Stimulated activated effector memory CD8-positive, alpha-beta T cell treated with anti-CD3 and anti-CD28 coated beads, Interleukin-12 subunit alpha, Interleukin-12 subunit beta, amount 100 ng/mL, for 72 hours (primary cell): ENCODE results near the gene MT1B.
A peak's percentile ranks its signal among the peaks of the same experiment; 100 is the strongest.

Experiments
- ATAC-seq: fragments of 150-1000 bp; cut with Tn5 transposase; 2 replicates; pipeline ENCODE4 v1.10.0; 2021
- DNase-seq, 2 donors: peaks; one replicate each; pipeline ENCODE4 v3.0.0; 2021 to 2022; ENCODE audit warnings: low spot score in 2 of 2
- H3K27ac Mint-ChIP-seq: one replicate; pipeline ENCODE4 v1.8.0; 2022; ENCODE audit warnings: mild to moderate bottlenecking, mixed read lengths
- H3K36me3 Mint-ChIP-seq: one replicate; pipeline ENCODE4 v1.8.0; 2022; ENCODE audit warnings: mild to moderate bottlenecking, mixed read lengths
- H3K4me1 Mint-ChIP-seq: one replicate; pipeline ENCODE4 v1.8.0; 2022; ENCODE audit warnings: mixed read lengths
- H3K4me3 Mint-ChIP-seq: one replicate; pipeline ENCODE4 v1.8.0; 2022; ENCODE audit warnings: mild to moderate bottlenecking, mixed read lengths
- H3K9me3 Mint-ChIP-seq: one replicate; pipeline ENCODE4 v1.8.0; 2022; ENCODE audit warnings: mixed read lengths

Gene MT1B

GRCh38 chr16:56643080-56643778 lies 8.5 kb upstream of the MT1B start:
- DNase-seq = peak; percentile 59 to 86
- no peak overlapping the region for H3K27ac Mint-ChIP-seq
- no peaks in the 10 kb centered on the region for H3K36me3 Mint-ChIP-seq
- peak; percentile 100 for ATAC-seq
- H3K4me1 Mint-ChIP-seq = peaks cover 19% of the 10 kb centered on the region
- H3K9me3 Mint-ChIP-seq = no peaks in the 10 kb centered on the region
- H3K4me3 Mint-ChIP-seq = peak overlapping the region; percentile 70

- H3K4me3 Mint-ChIP-seq = peak overlapping the region; percentile 70
- no peak for DNase-seq
- no peak for ATAC-seq
- no peaks in the 10 kb centered on the region for H3K36me3 Mint-ChIP-seq
- H3K9me3 Mint-ChIP-seq = no peaks in the 10 kb centered on the region
- no peak overlapping the region for H3K27ac Mint-ChIP-seq
- H3K4me1 Mint-ChIP-seq = peaks cover 19% of the 10 kb centered on the region
Measured at GRCh38 chr16:56643833-56644232, 7.9 kb upstream of the MT1B start.

- H3K9me3 Mint-ChIP-seq = no peaks in the 10 kb centered on the region
- H3K4me1 Mint-ChIP-seq = peaks cover 19% of the 10 kb centered on the region
- no peak overlapping the region for H3K27ac Mint-ChIP-seq
- no peaks in the 10 kb centered on the region for H3K36me3 Mint-ChIP-seq
- no peak overlapping the region for H3K4me3 Mint-ChIP-seq
- ATAC-seq = no peak
- DNase-seq = no peak
Measured at GRCh38 chr16:56645311-56645710, 6.4 kb upstream of the MT1B start.

GRCh38 chr16:56645838-56646237 lies 5.8 kb upstream of the MT1B start:
- peaks cover 19% of the 10 kb centered on the region for H3K4me1 Mint-ChIP-seq
- H3K27ac Mint-ChIP-seq = no peak overlapping the region
- no peaks in the 10 kb centered on the region for H3K9me3 Mint-ChIP-seq
- ATAC-seq (no peak), DNase-seq (no peak)
- no peak overlapping the region for H3K4me3 Mint-ChIP-seq
- no peaks in the 10 kb centered on the region for H3K36me3 Mint-ChIP-seq

- H3K36me3 Mint-ChIP-seq = no peaks in the 10 kb centered on the region
- DNase-seq (no peak), ATAC-seq (no peak)
- H3K4me1 Mint-ChIP-seq = peaks cover 16% of the 10 kb centered on the region
- no peak overlapping the region for H3K4me3 Mint-ChIP-seq
- no peaks in the 10 kb centered on the region for H3K9me3 Mint-ChIP-seq
- H3K27ac Mint-ChIP-seq = no peak overlapping the region
Measured at GRCh38 chr16:56647641-56648431, 3.9 kb upstream of the MT1B start.

GRCh38 chr16:56649271-56649670 lies 2.4 kb upstream of the MT1B start:
- no peaks in the 10 kb centered on the region for H3K9me3 Mint-ChIP-seq
- ATAC-seq = no peak
- no peak overlapping the region for H3K4me3 Mint-ChIP-seq

GRCh38 chr16:56649820-56650219 lies 1.9 kb upstream of the MT1B start:
- DNase-seq = no peak
- ATAC-seq = no peak
- no peaks in the 10 kb centered on the region for H3K4me1 Mint-ChIP-seq
- H3K4me3 Mint-ChIP-seq = no peak overlapping the region
- H3K9me3 Mint-ChIP-seq = no peaks in the 10 kb centered on the region
- H3K27ac Mint-ChIP-seq = no peak overlapping the region
- H3K36me3 Mint-ChIP-seq = no peaks in the 10 kb centered on the region

More at GRCh38 chr16:56649271-56649670, 2.4 kb upstream of the MT1B start:
- no peak for DNase-seq
- H3K36me3 Mint-ChIP-seq = no peaks in the 10 kb centered on the region
- no peak overlapping the region for H3K27ac Mint-ChIP-seq
- H3K4me1 Mint-ChIP-seq = peaks cover 1% of the 10 kb centered on the region

GRCh38 chr16:56652600-56652999 lies 914 bp downstream of the MT1B start:
- Mint-ChIP-seq H3K9me3 (no peaks in the 10 kb centered on the region), H3K27ac (no peak overlapping the region), H3K4me3 (no peak overlapping the region), H3K36me3 (no peaks in the 10 kb centered on the region), H3K4me1 (no peaks in the 10 kb centered on the region)
- ATAC-seq = no peak
- no peak for DNase-seq

- H3K4me1 Mint-ChIP-seq = peaks cover 6% of the 10 kb centered on the region
- H3K27ac Mint-ChIP-seq = no peak overlapping the region
- H3K36me3 Mint-ChIP-seq = no peaks in the 10 kb centered on the region
- DNase-seq (no peak), ATAC-seq (no peak)
- H3K9me3 Mint-ChIP-seq = no peaks in the 10 kb centered on the region
- H3K4me3 Mint-ChIP-seq = no peak overlapping the region
Measured at GRCh38 chr16:56653218-56653617, 1.5 kb downstream of the MT1B start.

GRCh38 chr16:56657555-56658326 lies 6.1 kb downstream of the MT1B start, which contains the start of gene MT1F:
MT1F (plus strand) TSS chr16:56657959; CDS start chr16:56658059, 100 bp downstream.
- Mint-ChIP-seq H3K4me1 (peaks cover 17% of the 10 kb centered on the region), H3K36me3 (no peaks in the 10 kb centered on the region), H3K4me3 (peak within 1 kb of the TSS; percentile 90), H3K27ac (peak within 1 kb of the TSS; percentile 85), H3K9me3 (no peaks in the 10 kb centered on the region)
- ATAC-seq (peak; percentile 83), DNase-seq (peak; percentile 38 to 84)

- DNase-seq (no peak), ATAC-seq (no peak)
- H3K9me3 Mint-ChIP-seq = no peaks in the 10 kb centered on the region
- no peaks in the 10 kb centered on the region for H3K36me3 Mint-ChIP-seq
- peak overlapping the region; percentile 85 for H3K27ac Mint-ChIP-seq
- H3K4me3 Mint-ChIP-seq = peak overlapping the region; percentile 90
- H3K4me1 Mint-ChIP-seq = peaks cover 22% of the 10 kb centered on the region
Measured at GRCh38 chr16:56658327-56658875, 6.7 kb downstream of the MT1B start.

- DNase-seq (peak in 1 of 2 donors; percentile 57), ATAC-seq (peak; percentile 53)
- Mint-ChIP-seq H3K9me3 (no peaks in the 10 kb centered on the region), H3K4me3 (peak overlapping the region; percentile 76), H3K36me3 (no peaks in the 10 kb centered on the region), H3K4me1 (peaks cover 23% of the 10 kb centered on the region), H3K27ac (peak overlapping the region; percentile 82)
Measured at GRCh38 chr16:56662357-56663354, 11.0 kb downstream of the MT1B start.

GRCh38 chr16:56664506-56664905 lies 12.8 kb downstream of the MT1B start:
- ATAC-seq = no peak
- H3K27ac Mint-ChIP-seq = no peak overlapping the region
- no peak for DNase-seq
- no peak overlapping the region for H3K4me3 Mint-ChIP-seq
- H3K9me3 Mint-ChIP-seq = no peaks in the 10 kb centered on the region
- no peaks in the 10 kb centered on the region for H3K36me3 Mint-ChIP-seq
- H3K4me1 Mint-ChIP-seq = peaks cover 30% of the 10 kb centered on the region
